H9 (cell line): ENCODE results near the gene DCC. TPM values are rescaled to one million over a fixed set of nuclear protein-coding genes. Genes with fewer than 3 reads are reported as not detected.

Source experiments
- DNase-seq: peaks from one replicate; pipeline ENCODE4 v3.0.0-alpha.2; 2017
- H2AFZ ChIP-seq: one replicate; pipeline ENCODE4 v1.6.1; 2013; ENCODE audit warnings: mild to moderate bottlenecking, low read length, control low read depth, moderate library complexity
- H2AK5ac ChIP-seq: 2 replicates; pipeline ENCODE4 v1.6.1; 2013; ENCODE audit warnings: low read length, control low read depth, mixed read lengths; ENCODE audit not compliant: insufficient read length
- H2BK120ac ChIP-seq: one replicate; pipeline ENCODE4 v1.6.1; 2013; ENCODE audit warnings: low read depth, mild to moderate bottlenecking, low read length, control low read depth, inconsistent platforms; ENCODE audit not compliant: poor library complexity, severe bottlenecking
- H2BK12ac ChIP-seq: 2 replicates; pipeline ENCODE4 v1.6.1; 2013; ENCODE audit warnings: low read length, control low read depth, mixed read lengths, low read depth; ENCODE audit not compliant: insufficient read length
- H2BK15ac ChIP-seq: 2 replicates; pipeline ENCODE4 v1.6.1; 2013; ENCODE audit warnings: low read depth, low read length, control low read depth
- H2BK20ac ChIP-seq: one replicate; pipeline ENCODE4 v1.6.1; 2013; ENCODE audit warnings: low read depth, mild to moderate bottlenecking, low read length, control low read depth, inconsistent platforms; ENCODE audit not compliant: poor library complexity, severe bottlenecking
- H2BK5ac ChIP-seq: 2 replicates; pipeline ENCODE4 v1.6.1; 2013; ENCODE audit warnings: low read length, control low read depth, mixed read lengths; ENCODE audit not compliant: insufficient read length
- H3K14ac ChIP-seq: 2 replicates; pipeline ENCODE4 v1.6.1; 2013; ENCODE audit warnings: low read length, control low read depth; ENCODE audit not compliant: insufficient read depth
- H3K18ac ChIP-seq: 2 replicates; pipeline ENCODE4 v1.6.1; 2013; ENCODE audit warnings: low read depth, mild to moderate bottlenecking, mixed read lengths, low read length, control low read depth; ENCODE audit not compliant: insufficient read length
- H3K23ac ChIP-seq: 2 replicates; pipeline ENCODE4 v1.6.1; 2013; ENCODE audit warnings: low read length, control low read depth, mixed read lengths, low read depth; ENCODE audit not compliant: insufficient read length
- H3K23me2 ChIP-seq: 2 replicates; pipeline ENCODE4 v1.6.1; 2013; ENCODE audit warnings: low read depth, mild to moderate bottlenecking, mixed read lengths, low read length, control low read depth; ENCODE audit not compliant: insufficient read length, poor library complexity, severe bottlenecking
- H3K27ac ChIP-seq: 2 replicates; pipeline ENCODE4 v1.5.1; 2013; ENCODE audit warnings: low read length, control low read depth, mixed read lengths, low read depth; ENCODE audit not compliant: insufficient read length
- H3K27me3 ChIP-seq: 2 replicates; pipeline ENCODE4 v1.6.1; 2013; ENCODE audit warnings: low read length, control low read depth, inconsistent platforms; ENCODE audit not compliant: insufficient read depth
- H3K4ac ChIP-seq: 2 replicates; pipeline ENCODE4 v1.6.1; 2013; ENCODE audit warnings: low read depth, mild to moderate bottlenecking, control low read depth, inconsistent platforms, low read length, moderate library complexity
- H3K4me1 ChIP-seq: 2 replicates; pipeline ENCODE4 v1.6.1; 2013; ENCODE audit warnings: low read length, control low read depth, inconsistent platforms; ENCODE audit not compliant: insufficient read depth
- H3K4me2 ChIP-seq: 2 replicates; pipeline ENCODE4 v1.6.1; 2013; ENCODE audit warnings: low read length, control low read depth, mixed read lengths; ENCODE audit not compliant: insufficient read length, insufficient read depth
- H3K56ac ChIP-seq: 2 replicates; pipeline ENCODE4 v1.6.1; 2013; ENCODE audit warnings: low read depth, mild to moderate bottlenecking, mixed read lengths, low read length, control low read depth; ENCODE audit not compliant: insufficient read length
- H3K79me1 ChIP-seq: 2 replicates; pipeline ENCODE4 v1.6.1; 2013; ENCODE audit warnings: low read depth, mild to moderate bottlenecking, moderate library complexity, low read length, control low read depth, inconsistent platforms; ENCODE audit not compliant: insufficient read depth, poor library complexity, severe bottlenecking
- H3K79me2 ChIP-seq: 2 replicates; pipeline ENCODE4 v1.6.1; 2013; ENCODE audit warnings: low read length, control low read depth, inconsistent platforms; ENCODE audit not compliant: insufficient read depth
- H3K9ac ChIP-seq: 2 replicates; pipeline ENCODE4 v1.6.1; 2013; ENCODE audit warnings: low read length, control low read depth, mixed read lengths; ENCODE audit not compliant: insufficient read length; ENCODE audit errors: extremely low read depth
- H3K9me3 ChIP-seq: one replicate; pipeline ENCODE4 v1.6.1; 2013; ENCODE audit warnings: low read depth, low read length, inconsistent platforms; ENCODE audit not compliant: control insufficient read depth
- H3T11ph ChIP-seq: one replicate; pipeline ENCODE4 v1.6.1; 2013; ENCODE audit warnings: mild to moderate bottlenecking, low read length, control low read depth, inconsistent platforms
- H4K20me1 ChIP-seq: one replicate; pipeline ENCODE4 v1.6.1; 2013; ENCODE audit not compliant: control insufficient read depth, insufficient read length, insufficient read depth
- H4K5ac ChIP-seq: 2 replicates; pipeline ENCODE4 v1.6.1; 2013; ENCODE audit warnings: low read depth, mild to moderate bottlenecking, mixed read lengths, low read length, control low read depth; ENCODE audit not compliant: insufficient read length
- H4K8ac ChIP-seq: replicated peaks from 2 replicates; pipeline ENCODE4 v1.6.1; 2013; ENCODE audit warnings: low read length, control low read depth, mixed read lengths, low read depth; ENCODE audit not compliant: insufficient read length
- H4K91ac ChIP-seq: 2 replicates; pipeline ENCODE4 v1.6.1; 2013; ENCODE audit warnings: low read depth, mild to moderate bottlenecking, moderate library complexity, mixed read lengths, low read length, control low read depth; ENCODE audit not compliant: insufficient read length
- H3K27ac Mint-ChIP-seq, 3 experiments: 2 replicates in 2 of 3; 3 replicates in 1 of 3; pipeline ENCODE4 v1.8.0; 2020 to 2021; ENCODE audit warnings: mixed read lengths in 3 of 3, mild to moderate bottlenecking in 1 of 3, moderate library complexity in 1 of 3
- H3K27me3 Mint-ChIP-seq: 2 replicates; pipeline ENCODE4 v1.8.0; 2021; ENCODE audit warnings: low read depth, mild to moderate bottlenecking, moderate library complexity, mixed read lengths
- H3K36me3 Mint-ChIP-seq, 3 experiments: 2 replicates in 2 of 3; 3 replicates in 1 of 3; pipeline ENCODE4 v1.8.0; 2020 to 2021; ENCODE audit warnings: low read depth in 3 of 3, mixed read lengths in 3 of 3; ENCODE audit not compliant: insufficient read depth in 1 of 3
- H3K4me1 Mint-ChIP-seq, 2 experiments: 2 replicates each; pipeline ENCODE4 v1.8.0; 2020; ENCODE audit warnings: mixed read lengths in 2 of 2
- H3K4me3 Mint-ChIP-seq, 2 experiments: 2 replicates in 1 of 2; 3 replicates in 1 of 2; pipeline ENCODE4 v1.8.0; 2020 to 2021; ENCODE audit warnings: mild to moderate bottlenecking in 2 of 2, mixed read lengths in 2 of 2, moderate library complexity in 1 of 2
- H3K9me3 Mint-ChIP-seq, 2 experiments: 2 replicates in 1 of 2; 3 replicates in 1 of 2; pipeline ENCODE4 v1.8.0; 2020; ENCODE audit warnings: mild to moderate bottlenecking in 2 of 2, mixed read lengths in 2 of 2, moderate library complexity in 1 of 2
- WGBS: extraction: QIAGEN DNeasy Blood & Tissue Kit; methylation state at CpG from one replicate; pipeline ENCODE4 v1.1.7; 2013; ENCODE audit warnings: missing lambda C conversion rate, low lambda C conversion rate, mixed read lengths; ENCODE audit not compliant: insufficient read length; ENCODE audit errors: extremely low coverage; 5-methylcytosine and 5-hydroxymethylcytosine counted together
- total RNA-seq: library from RNA; stranded (reverse); gene quantifications from 2 replicates; pipeline ENCODE4 v1.2.1, GENCODE V29; 2021
- TF ChIP-seq, protein P1 (sequence below): fragments of 200-600 bp; sonication (generic); conservative IDR thresholded peaks from 3 replicates; pipeline ENCODE4 v1.8.0; 2021; ENCODE audit warnings: antibody characterized with exemption, mild to moderate bottlenecking

DCC gene
- total RNA-seq, 1 experiment from 2014 or later: 0.35 TPM

DNA sequence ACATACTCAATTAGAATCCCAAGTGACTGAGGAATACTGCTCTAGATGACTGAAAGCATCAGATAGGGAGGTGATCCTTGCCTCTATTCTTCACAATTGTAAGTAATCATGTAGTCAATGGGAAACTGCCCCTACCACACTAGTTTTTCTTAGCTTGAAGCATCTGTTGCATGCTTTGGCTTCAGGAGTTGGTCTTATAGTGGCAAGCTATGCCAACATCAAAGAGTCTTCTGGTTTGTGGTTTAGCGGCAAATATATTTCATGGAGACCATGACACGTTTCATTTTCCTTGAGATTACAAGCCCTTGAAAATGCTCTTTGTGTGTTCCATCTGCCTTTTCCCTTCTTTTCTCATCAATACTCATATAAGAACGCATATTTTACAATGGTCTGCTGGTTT, 12.9 kb downstream of the DCC start:
- no peaks in the 10 kb centered on the region for H4K20me1 ChIP-seq
- H3K4me1 Mint-ChIP-seq: 0 out of 4 replicates have a peak, but pooled peaks cover 0 to 3% of the 10 kb centered on the region in 2 experiments
- no peak overlapping the region for H2AK5ac ChIP-seq
- no peak for DNase-seq
- no peak overlapping the region for H3K27ac ChIP-seq
- no peak overlapping the region for H2BK120ac ChIP-seq
- H3K27me3 Mint-ChIP-seq: no peaks in the 10 kb centered on the region
- no peaks in the 10 kb centered on the region for H3K9me3 Mint-ChIP-seq
- H3K79me2 ChIP-seq: no peaks in the 10 kb centered on the region
- H3K36me3 Mint-ChIP-seq: peaks cover 0 to 2% (median 0%) of the 10 kb centered on the region in 3 experiments; a peak in 1 of 7 replicates
- H2BK20ac ChIP-seq: no peak overlapping the region
- no peak overlapping the region for H3K23ac ChIP-seq
- no peak overlapping the region for H2BK5ac ChIP-seq
- H4K91ac ChIP-seq: no peak overlapping the region
- H3K4me2 ChIP-seq: no peak overlapping the region
- H3K27ac Mint-ChIP-seq: no peak overlapping the region
- no peak overlapping the region for H2BK12ac ChIP-seq
- H4K5ac ChIP-seq: no peak overlapping the region
- no peak overlapping the region for H2BK15ac ChIP-seq
- no peak overlapping the region for H3K14ac ChIP-seq
- H3K9me3 ChIP-seq: no peaks in the 10 kb centered on the region
- WGBS: no CpG with 5 or more reads among the region's 3 CpGs
- no peak overlapping the region for H3K4me3 Mint-ChIP-seq
- TF ChIP-seq, protein P1, sequence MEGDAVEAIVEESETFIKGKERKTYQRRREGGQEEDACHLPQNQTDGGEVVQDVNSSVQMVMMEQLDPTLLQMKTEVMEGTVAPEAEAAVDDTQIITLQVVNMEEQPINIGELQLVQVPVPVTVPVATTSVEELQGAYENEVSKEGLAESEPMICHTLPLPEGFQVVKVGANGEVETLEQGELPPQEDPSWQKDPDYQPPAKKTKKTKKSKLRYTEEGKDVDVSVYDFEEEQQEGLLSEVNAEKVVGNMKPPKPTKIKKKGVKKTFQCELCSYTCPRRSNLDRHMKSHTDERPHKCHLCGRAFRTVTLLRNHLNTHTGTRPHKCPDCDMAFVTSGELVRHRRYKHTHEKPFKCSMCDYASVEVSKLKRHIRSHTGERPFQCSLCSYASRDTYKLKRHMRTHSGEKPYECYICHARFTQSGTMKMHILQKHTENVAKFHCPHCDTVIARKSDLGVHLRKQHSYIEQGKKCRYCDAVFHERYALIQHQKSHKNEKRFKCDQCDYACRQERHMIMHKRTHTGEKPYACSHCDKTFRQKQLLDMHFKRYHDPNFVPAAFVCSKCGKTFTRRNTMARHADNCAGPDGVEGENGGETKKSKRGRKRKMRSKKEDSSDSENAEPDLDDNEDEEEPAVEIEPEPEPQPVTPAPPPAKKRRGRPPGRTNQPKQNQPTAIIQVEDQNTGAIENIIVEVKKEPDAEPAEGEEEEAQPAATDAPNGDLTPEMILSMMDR: no peak
- no peak overlapping the region for H3T11ph ChIP-seq
- H3K4ac ChIP-seq: no peak overlapping the region
- no peak overlapping the region for H3K18ac ChIP-seq
- H3K4me1 ChIP-seq: no peaks in the 10 kb centered on the region
- H3K56ac ChIP-seq: no peak overlapping the region
- H3K27me3 ChIP-seq: no peaks in the 10 kb centered on the region
- H3K23me2 ChIP-seq: no peaks in the 10 kb centered on the region
- no peak overlapping the region for H4K8ac ChIP-seq
- no peak overlapping the region for H3K9ac ChIP-seq
- H2AFZ ChIP-seq: no peak overlapping the region
- H3K79me1 ChIP-seq: no peaks in the 10 kb centered on the region
